ENCODE data around the gene MICALL2. TPM values are rescaled to one million over a fixed set of nuclear protein-coding genes. Genes with fewer than 3 reads are reported as not detected.
"Not testable (repeated sequence)": the region's sequence is repeated elsewhere in the genome, so short reads cannot be mapped to it uniquely, and the experiment has no call there.

Gene MICALL2
- total and polyA plus RNA-seq, 2 donors (not counting 1 experiment from before 2014, with no cell fraction given) = 11.7 to 60.1 TPM

DNA sequence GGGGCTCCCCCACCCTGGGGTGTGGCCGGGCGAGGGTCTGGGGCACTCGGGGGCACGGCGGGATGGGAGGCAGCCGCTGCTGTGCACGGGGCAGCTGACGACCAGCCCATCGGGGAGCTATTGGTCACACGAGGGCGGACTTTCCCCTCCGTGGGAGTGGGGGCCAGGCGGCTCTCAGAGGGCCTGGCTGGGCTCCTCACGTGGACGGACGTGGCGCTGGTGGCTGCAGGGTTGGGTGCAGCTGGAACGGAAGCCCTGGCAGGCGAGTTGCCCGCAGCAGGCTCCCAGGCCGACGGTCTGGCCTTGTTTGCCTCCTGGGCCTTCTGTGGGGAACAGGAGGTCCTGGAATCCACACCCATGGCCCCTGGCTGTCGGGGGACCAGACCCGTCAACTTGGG lies 14.3 kb downstream of the MICALL2 start:
- no peak for TF ChIP-seq EZH2 (IDR thresholded peaks at IDR 0.05; ENCODE audit: low read length, missing control alignments)
- TF ChIP-seq, protein P1, sequence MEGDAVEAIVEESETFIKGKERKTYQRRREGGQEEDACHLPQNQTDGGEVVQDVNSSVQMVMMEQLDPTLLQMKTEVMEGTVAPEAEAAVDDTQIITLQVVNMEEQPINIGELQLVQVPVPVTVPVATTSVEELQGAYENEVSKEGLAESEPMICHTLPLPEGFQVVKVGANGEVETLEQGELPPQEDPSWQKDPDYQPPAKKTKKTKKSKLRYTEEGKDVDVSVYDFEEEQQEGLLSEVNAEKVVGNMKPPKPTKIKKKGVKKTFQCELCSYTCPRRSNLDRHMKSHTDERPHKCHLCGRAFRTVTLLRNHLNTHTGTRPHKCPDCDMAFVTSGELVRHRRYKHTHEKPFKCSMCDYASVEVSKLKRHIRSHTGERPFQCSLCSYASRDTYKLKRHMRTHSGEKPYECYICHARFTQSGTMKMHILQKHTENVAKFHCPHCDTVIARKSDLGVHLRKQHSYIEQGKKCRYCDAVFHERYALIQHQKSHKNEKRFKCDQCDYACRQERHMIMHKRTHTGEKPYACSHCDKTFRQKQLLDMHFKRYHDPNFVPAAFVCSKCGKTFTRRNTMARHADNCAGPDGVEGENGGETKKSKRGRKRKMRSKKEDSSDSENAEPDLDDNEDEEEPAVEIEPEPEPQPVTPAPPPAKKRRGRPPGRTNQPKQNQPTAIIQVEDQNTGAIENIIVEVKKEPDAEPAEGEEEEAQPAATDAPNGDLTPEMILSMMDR (conservative IDR thresholded peaks at IDR 0.05 in 1 of 2, IDR thresholded peaks at IDR 0.05 in 1 of 2; ENCODE audit: low read depth in 1 of 2, low read length in 2 of 2) = no peak
- DNase-seq (ENCODE audit: low read depth in 2 of 2) = no peak
- Histone ChIP-seq H3K4me2 (ENCODE audit: extremely low read depth, insufficient read depth, low read length) (no peak overlapping the region), H3K4me3 (replicated peaks in 1 of 4; ENCODE audit: control extremely low read depth in 1 of 4, insufficient read depth in 1 of 4, low read depth in 3 of 4, low read length in 4 of 4) (no peak overlapping the region), H3K27ac (ENCODE audit: insufficient read depth, low read length) (no peak overlapping the region), H3K9me3 (ENCODE audit: control insufficient read depth, insufficient read depth, low read depth, low read length) (no peaks in the 10 kb centered on the region), H3K36me3 (ENCODE audit: control insufficient read depth, insufficient read depth, low read length) (peaks cover 28% of the 10 kb centered on the region), H3K9ac (ENCODE audit: insufficient read depth, low read length) (no peak overlapping the region), H3K4me1 (ENCODE audit: control insufficient read depth, extremely low read depth, insufficient read depth, low read length) (peaks cover 2% of the 10 kb centered on the region), H4K20me1 (ENCODE audit: control insufficient read depth, extremely low read depth, insufficient read depth, low read length) (no peaks in the 10 kb centered on the region), H2AFZ (ENCODE audit: low read length) (no peak overlapping the region), H3K27me3 (ENCODE audit: control insufficient read depth, insufficient read depth, low read length) (no peaks in the 10 kb centered on the region), H3K79me2 (ENCODE audit: control insufficient read depth, insufficient read depth, low read length) (no peaks in the 10 kb centered on the region)

DNA sequence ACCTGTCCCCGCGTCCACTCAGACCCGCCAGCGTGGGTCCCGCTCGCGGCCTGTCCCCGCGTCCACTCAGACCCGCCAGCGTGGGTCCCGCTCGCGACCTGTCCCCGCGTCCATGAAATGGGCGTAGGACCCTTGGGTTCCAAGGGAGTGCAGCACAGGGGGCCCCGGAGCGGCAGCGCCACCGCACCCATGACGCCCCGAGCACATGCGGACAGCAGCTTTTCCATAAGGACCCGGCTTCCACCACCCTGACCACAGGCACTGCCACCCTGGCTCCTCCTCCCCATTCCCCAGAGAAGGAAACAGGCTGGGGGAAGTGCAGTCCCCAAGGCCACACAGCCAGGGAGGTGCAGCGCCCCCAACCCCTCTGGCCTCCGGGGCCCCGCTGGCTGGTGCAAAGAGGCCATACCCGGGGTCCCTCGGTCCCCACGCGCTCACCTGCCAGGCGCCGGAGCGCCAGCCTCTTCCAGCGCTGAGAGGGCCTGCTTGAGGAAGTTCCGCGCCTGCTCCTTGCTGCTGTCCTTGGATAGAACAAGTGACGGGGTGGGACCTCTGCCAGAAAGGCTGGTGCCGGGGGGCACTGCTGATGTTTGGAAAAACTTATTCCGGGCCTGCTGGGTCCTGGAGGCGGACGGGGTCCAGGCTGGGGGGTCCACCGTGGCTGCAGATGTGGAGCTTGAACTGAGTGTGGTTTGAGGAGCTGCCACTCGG lies 14.9 kb downstream of the MICALL2 start:
- peaks cover 2% of the 10 kb centered on the region for H3K4me1 ChIP-seq (ENCODE audit: control insufficient read depth, extremely low read depth, insufficient read depth, low read length)
- peaks cover 28% of the 10 kb centered on the region for H3K36me3 ChIP-seq (ENCODE audit: control insufficient read depth, insufficient read depth, low read length)
- DNase-seq (ENCODE audit: low read depth in 2 of 2) = no peak
- H3K27ac ChIP-seq (ENCODE audit: insufficient read depth, low read length) = no peak overlapping the region
- H3K27me3 ChIP-seq (ENCODE audit: control insufficient read depth, insufficient read depth, low read length) = no peaks in the 10 kb centered on the region
- no peaks in the 10 kb centered on the region for H3K79me2 ChIP-seq (ENCODE audit: control insufficient read depth, insufficient read depth, low read length)
- H3K4me2 ChIP-seq (ENCODE audit: extremely low read depth, insufficient read depth, low read length) = no peak overlapping the region
- no peaks in the 10 kb centered on the region for H3K9me3 ChIP-seq (ENCODE audit: control insufficient read depth, insufficient read depth, low read depth, low read length)
- H3K9ac ChIP-seq (ENCODE audit: insufficient read depth, low read length) = no peak overlapping the region
- no peak overlapping the region for H3K4me3 ChIP-seq (replicated peaks in 1 of 4; ENCODE audit: control extremely low read depth in 1 of 4, insufficient read depth in 1 of 4, low read depth in 3 of 4, low read length in 4 of 4)
- H4K20me1 ChIP-seq (ENCODE audit: control insufficient read depth, extremely low read depth, insufficient read depth, low read length) = no peaks in the 10 kb centered on the region
- TF ChIP-seq, protein P1 (conservative IDR thresholded peaks at IDR 0.05 in 1 of 2, IDR thresholded peaks at IDR 0.05 in 1 of 2; ENCODE audit: low read depth in 1 of 2, low read length in 2 of 2) = no peak
- no peak for TF ChIP-seq EZH2 (IDR thresholded peaks at IDR 0.05; ENCODE audit: low read length, missing control alignments)
- no peak overlapping the region for H2AFZ ChIP-seq (ENCODE audit: low read length)

DNA sequence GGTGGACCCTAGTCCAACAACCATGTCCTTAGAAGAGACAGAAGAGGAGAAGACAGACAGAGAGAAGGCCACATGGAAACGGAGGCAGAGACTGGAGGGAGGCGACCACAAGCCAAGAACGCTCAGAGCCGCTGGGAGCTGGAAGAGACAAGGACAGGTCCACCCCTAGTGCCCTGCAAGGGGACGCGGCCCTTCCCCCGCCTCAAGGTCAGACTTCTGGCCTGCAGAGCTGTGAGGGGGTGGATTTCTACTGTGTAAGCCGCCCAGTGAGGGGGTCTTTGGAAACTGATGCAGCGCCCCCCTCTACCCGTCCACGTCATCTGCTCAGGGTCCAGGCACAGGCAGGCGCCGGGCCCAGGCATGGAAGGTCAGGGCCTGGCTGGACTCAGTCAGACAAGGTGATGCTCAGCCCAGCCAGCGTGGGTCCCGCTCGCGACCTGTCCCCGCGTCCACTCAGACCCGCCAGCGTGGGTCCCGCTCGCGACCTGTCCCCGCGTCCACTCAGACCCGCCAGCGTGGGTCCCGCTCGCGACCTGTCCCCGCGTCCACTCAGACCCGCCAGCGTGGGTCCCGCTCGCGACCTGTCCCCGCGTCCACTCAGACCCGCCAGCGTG lies 15.6 kb downstream of the MICALL2 start:
- H3K4me2 ChIP-seq (ENCODE audit: extremely low read depth, insufficient read depth, low read length); H3K9ac ChIP-seq (ENCODE audit: insufficient read depth, low read length); H3K27ac ChIP-seq (ENCODE audit: insufficient read depth, low read length); DNase-seq (ENCODE audit: low read depth in 2 of 2); H3K4me3 ChIP-seq (replicated peaks in 1 of 4; ENCODE audit: control extremely low read depth in 1 of 4, insufficient read depth in 1 of 4, low read depth in 3 of 4, low read length in 4 of 4); H2AFZ ChIP-seq (ENCODE audit: low read length); H3K9me3 ChIP-seq (ENCODE audit: control insufficient read depth, insufficient read depth, low read depth, low read length); H3K27me3 ChIP-seq (ENCODE audit: control insufficient read depth, insufficient read depth, low read length); H4K20me1 ChIP-seq (ENCODE audit: control insufficient read depth, extremely low read depth, insufficient read depth, low read length); H3K79me2 ChIP-seq (ENCODE audit: control insufficient read depth, insufficient read depth, low read length); H3K4me1 ChIP-seq (ENCODE audit: control insufficient read depth, extremely low read depth, insufficient read depth, low read length): not testable (repeated sequence)
- peaks cover 30% of the 10 kb centered on the region for H3K36me3 ChIP-seq (ENCODE audit: control insufficient read depth, insufficient read depth, low read length)

Measured in fibroblast of lung (primary cell).